Stimulated activated CD4-positive, alpha-beta T cell treated with anti-CD3 and anti-CD28 coated beads, Interleukin-15, amount 100 ng/mL, for 24 hours (primary cell): Measurements from ENCODE around the gene TPP1.

ENCODE experiments used
- DNase-seq: peaks from one replicate; pipeline ENCODE4 v3.0.0-alpha.2; 2020

TPP1 gene

GRCh38 chr11:6619004-6619745 is at the start of gene TPP1:
Gene TPP1, minus strand, starts transcription at chr11:6619422. Its CDS starts 22 bp downstream, at chr11:6619400.
- peak; percentile 90 for DNase-seq

DNA sequence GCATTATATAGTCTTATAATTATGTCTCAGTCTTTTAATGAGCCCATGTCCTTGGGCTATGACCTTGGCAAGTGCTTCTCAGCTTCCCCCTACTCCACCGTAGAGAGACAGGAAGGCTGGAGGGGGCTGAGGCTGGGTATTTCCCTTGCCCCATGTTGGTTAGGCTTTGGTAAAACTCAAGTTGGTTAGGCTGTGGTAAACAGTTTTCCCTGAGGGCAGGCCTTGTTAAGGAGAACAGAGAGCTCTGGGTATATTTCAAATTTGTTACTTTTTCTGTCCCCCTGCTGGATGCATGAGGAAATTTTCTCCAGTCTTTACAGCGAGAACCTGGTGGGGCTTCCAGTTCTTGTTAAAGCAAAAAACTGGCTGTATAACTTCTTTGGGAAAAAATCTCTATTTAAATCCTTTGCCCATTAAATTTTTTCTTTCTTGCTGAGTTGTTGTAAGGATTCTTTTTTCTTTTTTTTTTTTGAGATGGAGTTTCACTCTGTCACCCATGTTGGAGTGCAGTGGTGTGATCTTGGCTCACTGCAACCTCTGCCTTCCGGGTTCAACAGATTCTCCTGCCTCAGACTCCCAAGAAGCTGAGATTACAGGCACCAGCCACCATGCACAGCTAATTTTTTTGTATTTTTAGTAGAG is 48.6 kb upstream of the TPP1 start:
- peak; percentile 45 for DNase-seq

DNA sequence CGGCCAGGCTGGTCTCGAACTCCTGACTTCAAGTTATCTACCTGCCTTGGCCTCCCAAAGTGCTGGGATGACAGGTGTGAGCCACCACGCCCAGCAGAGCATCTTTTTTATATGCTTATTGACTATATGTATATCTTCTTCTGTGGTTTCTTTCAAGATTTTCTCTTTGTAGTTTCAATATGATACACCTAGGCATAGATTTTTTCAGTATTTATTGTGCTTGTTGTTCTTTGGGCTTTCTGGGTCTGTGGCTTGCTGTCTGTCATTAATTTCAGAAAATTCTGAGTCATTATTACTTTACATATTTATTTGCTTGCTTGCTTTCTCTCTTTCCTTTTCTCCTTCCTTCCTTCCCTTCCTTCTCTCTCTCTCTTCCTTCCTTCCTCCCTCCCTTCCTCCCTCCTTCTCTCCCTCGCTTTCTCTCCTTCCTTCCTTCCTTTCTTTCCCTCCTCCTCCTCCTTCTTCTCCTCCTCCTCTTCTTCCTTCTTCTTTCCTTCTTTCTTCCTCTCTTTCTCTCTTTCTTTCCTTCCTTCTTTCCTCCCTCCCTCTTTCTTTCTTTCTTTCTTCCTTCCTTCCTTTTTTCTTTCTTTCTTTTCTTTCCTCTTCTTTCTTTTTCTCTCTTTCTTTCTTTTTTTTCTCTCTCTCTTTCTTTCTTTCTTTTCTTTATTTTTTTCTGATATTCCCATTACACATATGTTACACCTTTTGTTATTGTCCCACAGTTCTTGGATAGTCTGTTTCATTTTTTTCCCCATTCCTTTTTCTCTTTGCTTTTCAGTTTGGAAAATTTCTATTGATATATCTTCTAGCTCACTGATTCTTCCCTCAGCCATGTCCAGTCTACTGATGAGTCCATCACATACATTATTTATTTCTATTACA is 47.3 kb upstream of the TPP1 start:
- DNase-seq, result no peak

DNA sequence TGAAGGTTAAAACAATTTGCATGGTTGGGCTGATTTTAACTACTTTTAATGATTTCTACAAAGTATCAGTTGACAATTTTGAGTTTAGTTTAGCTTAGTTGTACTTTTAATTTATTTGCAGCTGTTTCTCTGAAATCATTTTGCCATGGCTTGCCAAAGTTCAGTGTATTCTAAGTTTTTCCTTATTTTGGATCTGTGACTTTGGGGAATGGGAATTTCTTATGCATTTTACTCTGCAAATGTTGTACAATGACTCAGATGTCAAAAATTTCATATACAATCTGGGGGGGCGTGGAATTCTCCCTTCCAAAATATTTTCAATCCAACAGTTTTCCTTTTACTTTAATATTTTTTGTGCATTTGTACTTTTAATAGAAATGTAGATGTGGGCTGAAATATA is 45.3 kb upstream of the TPP1 start:
- no peak for DNase-seq

GRCh38 chr11:6663794-6664469 is 44.7 kb upstream of the TPP1 start:
- no peak for DNase-seq

GRCh38 chr11:6660712-6661111 is 41.5 kb upstream of the TPP1 start:
- no peak for DNase-seq

GRCh38 chr11:6658647-6659046 is 39.4 kb upstream of the TPP1 start:
- no peak for DNase-seq

DNA sequence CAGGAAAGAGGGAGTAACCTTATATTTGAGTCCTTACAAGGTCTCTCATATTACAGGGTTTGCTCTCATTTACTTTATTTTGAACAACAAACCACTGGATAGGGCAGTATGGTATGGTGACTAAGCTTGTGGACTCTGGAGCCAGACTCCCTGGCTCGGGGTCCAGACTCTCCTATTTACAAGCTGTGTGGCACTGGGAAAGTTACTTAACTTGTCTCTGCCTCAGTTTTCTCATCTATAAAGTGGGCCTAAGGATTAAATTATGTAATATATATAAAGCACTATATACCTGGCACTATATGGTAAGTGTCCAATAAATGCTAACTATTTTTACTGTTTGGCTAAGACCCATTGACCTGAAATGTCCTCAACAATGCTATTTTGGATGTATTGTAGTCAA is 38.1 kb upstream of the TPP1 start:
- no peak for DNase-seq

DNA sequence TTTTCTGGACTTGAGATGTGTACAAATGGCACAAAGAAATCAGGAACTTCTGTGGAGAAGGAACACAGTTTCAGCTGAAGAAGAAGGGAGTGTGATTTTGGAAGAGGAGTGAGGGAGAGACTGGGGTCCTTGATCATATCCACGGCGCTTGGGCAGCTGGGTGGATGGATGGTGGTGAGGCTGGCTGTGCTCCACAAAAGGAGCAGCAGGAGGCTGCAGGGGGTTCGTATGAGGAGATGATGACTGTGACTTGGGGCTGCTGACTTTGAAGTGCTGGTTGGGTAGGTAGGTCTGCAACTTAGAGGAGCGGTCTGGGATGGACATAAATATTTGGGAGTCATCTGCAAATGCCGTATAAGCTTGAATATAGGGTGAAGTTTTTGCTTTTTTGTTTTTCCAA is 37.7 kb upstream of the TPP1 start:
- no peak for DNase-seq

- no peak for DNase-seq
These were observed 37.3 kb upstream of the TPP1 start for GRCh38 chr11:6656584-6656915.

- no peak for DNase-seq
These were observed 36.8 kb upstream of the TPP1 start, which contains the start of gene DCHS1 for GRCh38 chr11:6655790-6656583. Gene DCHS1, minus strand, starts transcription at chr11:6655809. Its CDS starts 14,196 bp downstream, at chr11:6641613.

GRCh38 chr11:6655020-6655789 is 36.0 kb upstream of the TPP1 start:
- peak; percentile 43 for DNase-seq

- no peak for DNase-seq
These were observed 35.2 kb upstream of the TPP1 start for GRCh38 chr11:6654281-6655019.

DNA sequence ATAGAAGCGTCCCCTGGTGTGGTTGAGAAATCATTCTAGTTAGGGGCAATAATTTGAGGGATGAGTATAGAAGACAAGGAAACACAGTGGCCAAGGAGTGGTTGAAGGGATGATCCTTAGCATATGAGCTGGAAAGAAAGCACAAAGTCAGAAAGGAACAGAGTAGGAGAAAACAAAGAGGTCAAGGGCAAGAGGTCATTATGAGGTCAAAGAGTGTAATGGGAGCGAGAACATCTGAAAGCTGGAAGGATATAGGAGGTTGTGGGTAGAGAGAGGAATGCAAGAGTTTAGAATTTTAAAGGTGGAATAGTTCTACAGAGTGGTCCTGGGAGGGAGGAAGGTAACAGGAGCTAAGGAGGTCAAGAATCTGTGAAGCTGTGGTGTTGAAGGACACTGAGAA is 34.4 kb upstream of the TPP1 start:
- DNase-seq, result no peak

GRCh38 chr11:6653097-6653496 is 33.9 kb upstream of the TPP1 start:
- no peak for DNase-seq

GRCh38 chr11:6652182-6652581 is 33.0 kb upstream of the TPP1 start:
- no peak for DNase-seq

DNA sequence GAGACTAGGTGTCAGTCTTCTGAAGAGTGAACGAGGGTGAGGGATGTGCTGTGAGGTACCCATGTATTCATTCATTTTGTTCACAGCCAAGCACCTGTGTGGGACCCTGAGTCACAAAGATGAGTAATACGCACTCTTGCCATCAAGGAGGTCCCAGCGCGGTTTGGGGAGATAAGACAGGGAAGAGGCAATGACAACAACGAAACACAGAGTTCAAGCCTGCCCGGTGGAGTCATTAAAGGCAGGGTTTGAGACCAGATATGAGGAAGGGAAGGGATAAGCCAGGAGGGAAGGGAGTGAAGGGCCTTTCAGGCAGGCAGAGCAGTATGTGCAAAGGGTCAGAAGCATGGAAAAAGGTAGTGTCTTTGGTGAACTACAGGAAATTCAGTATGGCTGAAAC is 31.8 kb upstream of the TPP1 start:
- DNase-seq, result peak; percentile 55

GRCh38 chr11:6650104-6650503 is 30.9 kb upstream of the TPP1 start:
- DNase-seq, result no peak

- no peak for DNase-seq
These were observed 29.3 kb upstream of the TPP1 start for GRCh38 chr11:6648501-6648900.

DNA sequence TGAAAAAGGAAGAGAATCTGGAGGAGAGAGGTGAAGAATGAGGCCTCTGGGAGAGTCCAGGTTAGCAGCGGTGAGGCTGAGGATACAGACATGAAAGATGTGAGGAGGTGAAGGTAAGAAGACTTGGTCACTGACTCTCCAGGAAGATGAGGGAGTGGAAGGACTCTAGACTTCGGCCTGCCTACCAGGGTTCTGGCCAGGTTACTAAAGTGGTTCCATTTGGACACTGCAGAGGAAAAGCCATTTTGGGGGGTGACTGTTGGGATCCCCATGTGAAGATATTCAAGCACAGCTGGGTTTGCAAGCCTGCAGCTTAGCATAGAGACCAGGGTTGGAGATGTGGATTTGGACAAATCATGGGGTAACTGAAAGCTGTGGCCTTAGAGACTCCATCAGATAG is 28.6 kb upstream of the TPP1 start:
- DNase-seq, result no peak
